Measurements from ENCODE around the gene C1QB. TPM values are rescaled to one million over a fixed set of nuclear protein-coding genes. Genes with fewer than 3 reads are reported as not detected.

The C1QB gene
- total and polyA plus RNA-seq, 2 of the 8 experiments (the other 6 are each of a cell fraction or from before 2014, with no cell fraction given), result not detected

DNA sequence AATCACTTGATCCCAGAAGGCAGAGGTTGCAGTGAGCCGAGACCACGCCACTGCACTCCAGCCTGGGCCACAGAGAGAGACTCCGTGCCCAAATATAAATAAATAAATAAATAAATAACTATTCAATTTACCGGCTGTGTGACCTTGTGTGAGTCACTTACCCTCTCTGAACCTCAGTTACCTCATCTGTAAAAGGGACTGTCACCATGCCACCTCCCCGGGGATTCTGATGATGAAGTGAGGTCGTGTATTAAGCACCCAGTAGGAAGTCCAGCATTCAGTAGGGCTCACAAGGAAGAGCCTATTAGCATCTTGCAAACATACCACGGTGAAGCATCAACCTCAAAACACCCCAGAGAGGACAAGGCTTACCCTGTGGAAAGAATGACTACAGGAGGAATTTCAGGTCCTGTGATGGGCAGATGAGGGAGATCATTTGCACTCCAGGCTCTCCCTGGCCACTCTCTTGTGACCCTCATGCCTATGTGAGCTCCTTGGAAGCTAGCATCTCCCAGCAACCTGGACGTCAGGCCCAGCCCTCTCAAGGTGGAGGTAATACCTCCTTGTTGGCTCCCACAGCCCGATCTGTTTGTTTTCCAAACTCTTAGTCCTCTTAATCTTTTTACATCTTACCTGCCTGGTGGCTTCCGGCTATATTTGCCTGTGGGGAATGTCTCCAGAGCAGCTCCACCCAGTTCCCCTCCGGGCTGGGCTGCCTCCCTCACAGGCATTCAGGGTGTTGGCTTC lies 24.2 kb upstream of the C1QB start:
- Histone ChIP-seq H3K18ac (ENCODE audit: extremely low read depth, low read length) (peak overlapping the region; percentile 63; the same call in 1 of the 2 replicates), H3K79me2 (ENCODE audit: control insufficient read depth in 1 of 2, insufficient read depth in 2 of 2, low read length in 2 of 2) (no peaks in the 10 kb centered on the region), H3K4me2 (ENCODE audit: insufficient read depth in 1 of 2, low read depth in 2 of 2, low read length in 2 of 2) (peak overlapping the region; percentile 33 to 51; a peak in 3 of 4 replicates), H4K91ac (replicated peaks; ENCODE audit: insufficient read length, low read length) (no peak overlapping the region), H3K14ac (ENCODE audit: insufficient read length) (no peak overlapping the region), H3K4me3 (ENCODE audit: extremely low read depth in 1 of 4, insufficient read depth in 2 of 4, low read depth in 3 of 4, low read length in 4 of 4) (0 out of 8 replicates have a peak overlapping the region, but pooled peaks of 1 of the 4 experiments have one; percentile 8), H3K27me3 (replicated peaks in 1 of 4; ENCODE audit: control insufficient read depth in 3 of 4, extremely low read depth in 1 of 4, insufficient read depth in 3 of 4, low read length in 3 of 4) (no peaks in the 10 kb centered on the region), H3K56ac (replicated peaks; ENCODE audit: insufficient read length, low read depth, low read length) (no peak overlapping the region), H2AFZ (ENCODE audit: low read length) (no peak overlapping the region), H2AK5ac (ENCODE audit: low read depth, low read length) (no peak overlapping the region), H3K79me1 (ENCODE audit: low read depth, low read length) (no peaks in the 10 kb centered on the region), H4K5ac (ENCODE audit: insufficient read length, low read depth, low read length) (no peak overlapping the region), H3K9ac (replicated peaks in 1 of 4; ENCODE audit: extremely low read depth in 1 of 4, low read depth in 3 of 4, low read length in 3 of 4) (no peak overlapping the region), H3K23ac (ENCODE audit: insufficient read length) (no peak overlapping the region), H2BK12ac (ENCODE audit: low read depth, low read length) (peak overlapping the region; percentile 80; the same call in 1 of the 2 replicates), H2BK15ac (ENCODE audit: low read length) (no peak overlapping the region), H2BK120ac (replicated peaks; ENCODE audit: low read depth, low read length) (peak overlapping the region; percentile 3), H3K9me3 (ENCODE audit: insufficient read depth in 2 of 2, low read depth in 1 of 2, low read length in 1 of 2) (no peaks in the 10 kb centered on the region), H2BK5ac (ENCODE audit: low read depth, low read length) (no peak overlapping the region; the same call in 1 of the 2 replicates), H4K8ac (ENCODE audit: extremely low read depth, insufficient read depth, low read length) (no peak overlapping the region), H3K36me3 (ENCODE audit: control insufficient read depth in 2 of 4, insufficient read depth in 4 of 4, low read length in 3 of 4) (no peaks in the 10 kb centered on the region), H3K27ac (ENCODE audit: low read depth, low read length) (no peak overlapping the region), H3K4me1 (replicated peaks in 1 of 4; ENCODE audit: control insufficient read depth in 3 of 4, insufficient read depth in 4 of 4, low read length in 3 of 4) (peaks cover 6 to 33% (median 21%) of the 10 kb centered on the region in 4 experiments), H4K20me1 (replicated peaks in 1 of 2; ENCODE audit: control insufficient read depth in 1 of 2, insufficient read depth in 2 of 2, low read length in 2 of 2) (peaks cover 0 to 3% of the 10 kb centered on the region in 2 experiments), H3K4ac (replicated peaks; ENCODE audit: insufficient read length, low read depth, low read length) (no peak overlapping the region), H3K23me2 (ENCODE audit: low read depth, low read length) (no peaks in the 10 kb centered on the region; the same call in 1 of the 2 replicates), H2BK20ac (ENCODE audit: low read length) (peak overlapping the region; percentile 84; the same call in 1 of the 2 replicates)
- ChIA-PET POLR2A (ENCODE audit: partially characterized antibody) (no interaction called here), CTCF (ENCODE audit: partially characterized antibody) (interaction anchor here (0.7 to 1.0 kb wide), 2 partner anchors 17 to 101 kb away, joined by 3 read pairs; no protein-coding TSS in a partner anchor)
- FAIRE-seq (no peak), DNase-seq (ENCODE audit: low read depth in 1 of 2, low spot score in 2 of 2) (no peak)
- WGBS, 2 experiments (ENCODE audit: extremely low coverage in 1 of 2, insufficient coverage in 1 of 2, insufficient read length in 1 of 2, insufficient replicate concordance in 2 of 2, low coverage in 1 of 2, low lambda C conversion rate in 2 of 2, missing lambda C conversion rate in 1 of 2), result 60% methylated on average over 11 of the region's 11 CpGs; no CpG with 5 or more reads in 1 of the 2 experiments
- TF ChIP-seq SIRT6 (IDR thresholded peaks at IDR 0.05; ENCODE audit: low read length) (no peak), TCF12 (IDR thresholded peaks at IDR 0.05; ENCODE audit: low read depth, low read length) (no peak), EZH2 (IDR thresholded peaks at IDR 0.05; ENCODE audit: low read depth, low read length, severe bottlenecking) (no peak), BCL11A (IDR thresholded peaks at IDR 0.05; ENCODE audit: low read depth in 2 of 2, low read length in 2 of 2) (no peak), HDAC2 (IDR thresholded peaks at IDR 0.05; ENCODE audit: borderline replicate concordance in 1 of 2, low read depth in 2 of 2, low read length in 2 of 2) (peak in 1 of 2 experiments; percentile 32; a peak in 1 of 4 replicates), ZNF274 (IDR thresholded peaks at IDR 0.05; ENCODE audit: borderline replicate concordance, extremely low read depth, low read length) (no peak), SIN3A (conservative IDR thresholded peaks at IDR 0.05 in 1 of 2, IDR thresholded peaks at IDR 0.05 in 1 of 2; ENCODE audit: low read depth in 1 of 2, low read length in 2 of 2) (no peak), TAF1 (IDR thresholded peaks at IDR 0.05; ENCODE audit: low read depth, low read length) (no peak), TBP (IDR thresholded peaks at IDR 0.05; ENCODE audit: low read depth, low read length) (no peak), KDM5A (IDR thresholded peaks at IDR 0.05; ENCODE audit: low read length) (no peak), KDM1A (IDR thresholded peaks at IDR 0.05; ENCODE audit: borderline replicate concordance, low read length) (peak; percentile 55; the same call in 1 of the 2 replicates), POLR2A (IDR thresholded peaks at IDR 0.05; ENCODE audit: control extremely low read depth in 1 of 2, low read depth in 2 of 2, low read length in 2 of 2) (no peak), CREB1 (IDR thresholded peaks at IDR 0.05) (no peak)
